Hematopoietic multipotent progenitor cell treated with erythropoietin and hydrocortisone succinate and interleukin-3 and kit ligand, for 6 days (in vitro differentiated cells): Measurements from ENCODE around the gene NXN.

Source experiments
- DNase-seq: peaks from one replicate; pipeline ENCODE4 v3.0.0-alpha.2; 2015

Gene NXN

DNA sequence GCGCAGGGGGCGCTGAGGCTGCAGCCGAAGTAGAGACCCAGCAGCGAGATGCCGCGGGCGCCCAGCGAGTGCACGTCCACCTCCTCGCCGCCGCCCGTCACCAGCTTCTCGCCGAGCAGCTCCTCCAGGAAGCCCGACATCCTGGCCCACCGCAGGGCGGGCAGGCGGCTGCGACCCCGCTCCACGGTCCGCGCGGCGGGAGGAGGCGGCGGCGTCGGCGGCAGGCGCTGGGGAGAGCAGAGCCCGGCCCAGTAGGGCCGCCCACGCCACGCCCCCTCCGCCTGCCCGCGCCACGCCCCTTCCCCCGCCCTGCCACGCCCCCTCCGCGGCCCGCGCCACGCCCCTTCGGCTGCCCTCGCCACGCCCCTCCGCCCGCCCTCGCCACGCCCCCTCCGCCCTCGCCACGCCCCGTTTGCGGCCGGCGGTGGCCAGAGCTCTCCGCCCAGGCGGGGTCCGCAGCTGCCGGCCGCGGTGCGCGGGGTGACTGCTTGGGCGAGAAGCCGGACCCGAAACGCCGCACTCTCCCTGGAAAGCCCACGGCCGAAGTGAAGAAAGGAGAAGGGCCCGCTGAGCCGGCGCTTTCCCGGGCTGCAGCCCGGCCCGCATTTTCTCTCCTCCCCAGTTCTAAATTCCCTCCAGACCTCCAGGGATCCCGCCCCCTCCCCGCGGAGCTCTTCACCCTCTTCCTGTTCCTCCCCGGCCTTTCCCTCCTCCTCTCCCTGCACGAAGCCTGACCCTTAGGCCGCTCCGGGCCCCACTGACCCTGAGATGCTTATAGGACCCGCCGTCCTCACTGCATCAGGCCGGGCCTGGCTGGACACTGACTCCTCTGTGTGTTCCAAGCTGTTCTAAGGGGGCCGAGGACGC, at the start of gene NXN:
Gene NXN, minus strand, starts transcription at position 238 of the 867 bp plus-strand sequence.
- DNase-seq = peak; percentile 87

DNA sequence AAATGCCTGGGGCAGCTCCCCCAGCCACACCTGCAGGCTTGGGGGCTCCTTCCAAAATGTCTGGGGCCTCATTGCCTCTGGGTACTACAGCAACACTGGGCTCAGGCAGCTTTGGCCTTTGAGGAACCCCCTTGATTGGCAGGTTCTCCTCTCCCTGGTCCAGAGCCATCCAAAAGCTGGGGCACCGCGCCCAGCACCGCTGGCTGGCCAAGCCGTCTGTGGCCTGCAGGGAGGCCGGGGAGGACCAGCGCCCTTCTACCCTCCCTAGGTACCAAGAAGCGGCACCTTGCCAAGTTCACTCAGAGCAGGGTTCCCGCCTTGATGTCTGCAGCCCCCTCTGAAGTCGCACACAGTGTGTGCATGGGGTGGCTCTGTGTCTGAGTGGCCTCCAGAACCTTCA, 47.5 kb upstream of the NXN start:
- DNase-seq = no peak

DNA sequence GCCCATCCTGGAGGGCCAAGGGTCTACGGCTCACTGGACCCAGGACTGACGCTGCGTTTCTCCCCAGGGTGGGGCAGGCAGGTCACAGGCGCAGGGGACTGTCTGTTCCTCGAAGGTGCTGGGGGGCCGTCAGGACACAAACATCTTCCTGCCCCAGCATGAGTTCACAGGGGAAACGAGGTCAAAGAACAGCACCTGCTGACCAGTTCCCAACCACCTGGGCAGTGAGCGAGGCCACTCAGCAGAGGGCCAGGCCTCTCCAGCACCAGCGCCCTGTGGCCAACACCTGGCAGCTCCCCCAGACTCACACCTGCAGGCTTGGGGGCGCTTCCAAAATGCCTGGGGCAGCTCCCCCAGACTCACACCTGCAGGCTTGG, 47.0 kb upstream of the NXN start:
- DNase-seq = no peak

DNA sequence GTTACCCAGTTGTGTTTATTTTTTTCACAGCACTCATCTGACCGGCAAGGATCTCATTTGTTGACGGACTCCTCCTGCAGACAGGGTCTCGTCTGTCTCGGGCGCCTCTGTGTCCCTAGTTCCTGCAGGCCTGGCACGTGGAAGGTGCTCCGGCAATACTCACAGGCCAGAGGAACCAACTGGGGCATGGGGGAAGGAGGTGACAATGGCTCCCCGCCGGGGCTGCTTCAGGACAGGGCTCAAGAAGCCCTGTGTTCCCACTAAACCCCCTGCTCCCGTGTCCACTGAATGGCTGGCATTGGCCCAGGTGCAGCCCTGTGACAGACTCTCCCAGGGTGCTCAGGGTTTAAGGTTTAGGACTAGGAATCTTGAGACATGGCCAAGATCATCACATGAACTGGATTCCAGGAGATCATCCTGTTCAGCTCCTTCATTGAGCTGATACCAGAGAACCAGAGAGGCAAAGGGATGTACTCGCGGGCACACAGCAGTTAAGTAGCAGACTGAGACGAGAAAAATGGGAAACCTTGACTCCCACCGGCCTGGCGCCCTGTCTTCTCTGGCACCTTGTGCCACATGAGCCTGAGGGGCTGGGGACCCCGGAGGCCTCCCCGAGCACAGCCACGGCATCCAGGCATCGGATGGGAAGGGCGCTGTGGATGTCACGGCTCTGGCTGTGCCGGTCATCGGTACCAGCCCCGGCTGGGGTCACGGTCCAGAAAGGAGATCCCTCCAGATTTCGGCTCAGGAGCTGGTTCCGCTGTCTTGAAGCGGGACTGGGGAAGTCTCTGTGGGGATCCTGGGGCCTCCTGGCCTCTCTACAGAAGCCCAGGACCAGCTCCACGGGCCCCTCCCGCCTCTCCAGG, 46.4 kb upstream of the NXN start:
- DNase-seq = no peak

DNA sequence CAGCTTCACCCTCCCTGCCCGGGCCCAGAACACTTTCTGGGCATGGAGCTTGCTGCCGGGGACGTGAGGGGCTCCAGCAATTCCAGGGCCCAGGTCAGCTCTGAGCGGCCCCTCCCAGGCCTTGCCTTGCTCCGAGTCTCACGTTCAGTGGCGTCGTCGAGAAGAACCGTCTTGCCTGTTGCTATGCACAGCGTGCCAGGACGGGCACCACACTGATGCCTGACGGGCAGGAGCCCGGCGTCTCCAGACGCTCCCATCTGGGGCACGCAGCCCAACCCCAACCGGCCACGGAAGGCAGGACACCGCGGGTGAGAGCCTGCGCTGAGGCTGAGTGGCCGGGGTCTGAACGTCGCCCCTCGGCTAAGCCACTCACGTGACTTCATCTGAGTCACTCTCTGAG, 44.5 kb upstream of the NXN start:
- no peak for DNase-seq

DNA sequence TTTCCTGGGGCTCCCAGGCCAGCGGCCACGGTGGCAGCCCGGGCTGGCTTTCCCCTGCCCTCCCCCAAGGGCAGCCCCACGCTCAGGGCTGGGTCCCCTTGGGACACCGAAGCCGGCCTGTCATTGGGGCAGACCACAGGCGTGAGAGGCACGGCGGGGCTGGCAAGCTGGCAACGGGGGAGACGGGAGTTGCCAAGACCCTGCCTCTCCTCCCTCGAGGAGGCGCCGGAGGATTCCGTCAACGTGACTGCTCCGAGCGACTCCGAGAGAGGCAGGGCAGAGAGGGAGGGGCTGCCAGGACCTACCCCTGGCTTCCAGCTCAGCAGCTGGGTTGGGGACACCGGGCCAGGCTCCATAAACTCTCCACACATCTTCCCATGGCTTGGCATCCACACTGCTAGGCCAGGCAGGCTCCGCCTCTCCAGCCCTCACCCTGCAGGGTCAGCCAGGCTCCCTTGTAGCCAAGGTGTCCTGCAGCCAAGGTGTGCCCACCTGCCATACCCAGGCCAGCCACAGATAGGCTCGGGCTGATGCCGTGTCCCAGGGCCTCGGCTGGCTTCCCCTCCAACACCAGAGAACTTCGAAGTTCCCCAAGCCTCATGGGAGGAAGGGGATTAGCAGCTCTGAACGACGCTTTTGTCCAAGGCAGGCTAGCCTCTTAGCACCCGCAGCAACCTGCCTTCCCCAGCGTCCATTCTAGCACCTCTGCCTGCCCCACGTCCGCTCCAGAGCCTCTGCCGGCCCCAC, 42.9 kb upstream of the NXN start:
- DNase-seq = no peak

DNA sequence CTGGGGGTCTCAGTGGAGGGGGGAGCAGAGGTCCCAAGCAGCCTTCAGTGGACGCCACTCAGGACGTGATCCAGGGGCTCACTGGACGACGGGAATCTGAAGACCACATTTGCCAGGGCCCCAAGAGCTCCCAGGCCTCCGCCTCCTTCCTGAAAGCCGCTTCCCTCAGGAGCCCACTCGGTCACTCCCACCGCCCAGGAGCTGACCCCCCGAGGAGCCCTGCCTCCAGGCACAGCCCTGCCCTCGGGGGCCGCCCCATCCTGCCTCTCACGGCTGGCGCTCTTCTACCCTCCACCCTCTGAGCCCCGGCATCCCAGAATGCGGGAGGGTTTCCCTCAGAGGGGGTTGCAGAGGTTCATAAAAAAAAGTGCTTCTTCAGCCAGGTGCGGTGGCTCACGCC, 41.6 kb upstream of the NXN start:
- DNase-seq = no peak

DNA sequence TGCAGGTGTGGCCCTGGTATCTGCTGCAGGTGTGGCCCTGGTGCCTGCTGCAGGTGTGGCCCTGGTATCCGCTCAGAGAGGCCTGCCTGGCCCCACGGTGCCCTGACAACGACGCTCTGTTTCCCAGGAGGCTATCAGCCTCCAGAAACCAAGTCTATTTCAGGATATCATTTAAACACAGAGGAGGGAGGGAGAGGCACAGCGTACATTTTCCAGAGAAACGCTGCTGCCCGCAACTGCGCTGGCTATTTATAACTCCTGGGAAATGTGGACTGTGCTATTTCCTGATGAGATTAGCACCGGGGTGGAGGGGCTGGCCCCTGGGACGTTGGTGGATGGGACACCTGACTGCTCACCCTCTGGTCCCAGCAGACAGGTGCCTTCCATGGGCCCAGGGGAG, 39.9 kb upstream of the NXN start:
- no peak for DNase-seq

DNA sequence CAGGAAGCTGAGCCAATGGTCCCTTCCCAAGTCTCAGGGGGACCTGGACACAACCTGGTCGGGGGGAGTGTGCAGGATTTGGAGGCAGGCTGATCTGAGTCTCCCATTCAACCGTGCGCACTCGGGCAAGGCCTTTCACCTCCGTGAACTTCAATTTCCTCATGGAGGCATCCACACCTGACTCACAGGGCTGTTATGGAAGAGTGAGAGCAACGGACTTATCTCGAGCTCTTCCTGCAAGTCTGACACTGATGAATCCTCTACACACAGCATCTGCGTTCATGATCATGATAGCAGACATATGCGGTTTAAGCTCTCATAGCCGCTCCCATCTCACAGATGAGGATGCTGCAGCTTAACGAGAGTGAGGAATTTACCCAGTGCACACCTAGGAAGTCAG, 39.0 kb upstream of the NXN start:
- DNase-seq = no peak

DNA sequence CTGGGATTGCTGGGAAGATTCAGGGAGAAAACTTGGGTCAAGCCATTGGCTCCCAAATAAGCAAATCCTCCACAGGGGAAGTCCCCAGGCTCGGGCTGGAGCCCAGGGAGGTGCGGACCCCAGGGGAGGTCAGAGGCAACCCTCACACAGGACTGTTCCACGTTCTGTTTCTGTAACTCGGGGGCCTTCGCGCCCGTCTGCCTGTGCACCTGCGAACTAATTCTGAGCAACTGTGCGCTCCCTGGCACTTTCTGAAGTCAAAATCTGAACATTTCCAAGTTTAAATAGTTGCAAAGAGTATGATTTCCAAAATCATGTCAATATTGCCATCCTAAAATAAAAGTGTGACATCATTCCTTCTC, 34.1 kb upstream of the NXN start:
- DNase-seq = no peak

DNA sequence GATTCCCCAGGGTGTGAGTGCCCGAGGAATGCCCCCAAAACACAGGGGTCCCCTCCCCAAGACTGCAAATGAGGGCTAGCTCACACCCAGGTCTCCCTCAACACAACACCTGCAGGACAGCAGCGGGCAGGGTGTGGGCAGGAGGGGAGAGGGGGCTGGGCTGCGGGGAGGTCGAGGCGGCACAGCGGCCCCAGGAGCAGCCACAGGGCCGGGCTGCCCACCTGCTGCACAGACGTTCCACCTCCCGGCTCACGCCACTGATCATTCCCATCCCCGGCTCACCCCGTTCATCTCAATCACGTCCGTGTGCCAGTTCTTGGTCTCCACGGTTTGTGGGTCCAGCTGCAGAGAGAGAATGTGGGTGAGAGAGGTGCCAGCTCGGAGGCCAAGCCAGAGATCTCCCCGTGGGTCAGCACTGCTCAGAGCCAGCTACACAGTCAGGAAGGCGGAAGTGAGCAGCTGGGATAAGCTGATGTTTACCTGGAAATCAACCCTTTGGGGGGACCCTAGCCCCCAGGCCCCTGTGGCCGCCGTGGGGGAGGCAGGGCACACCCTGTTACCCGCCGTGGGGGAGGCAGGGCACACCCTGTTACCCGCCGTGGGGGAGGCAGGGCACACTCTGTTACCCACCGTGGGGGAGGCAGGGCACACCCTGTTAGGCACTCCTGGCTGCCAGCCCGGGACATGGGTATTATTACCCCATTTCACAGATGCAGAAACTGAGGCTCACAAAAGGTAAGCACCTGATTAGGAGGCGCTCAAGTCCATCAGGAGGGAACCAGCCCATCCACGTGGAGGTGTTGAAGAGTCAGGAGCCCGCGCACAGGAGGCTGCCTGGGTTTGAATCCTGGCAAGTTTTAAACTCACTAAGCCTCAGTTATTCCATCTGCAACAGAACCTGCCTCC, 33.5 kb upstream of the NXN start:
- no peak for DNase-seq

DNA sequence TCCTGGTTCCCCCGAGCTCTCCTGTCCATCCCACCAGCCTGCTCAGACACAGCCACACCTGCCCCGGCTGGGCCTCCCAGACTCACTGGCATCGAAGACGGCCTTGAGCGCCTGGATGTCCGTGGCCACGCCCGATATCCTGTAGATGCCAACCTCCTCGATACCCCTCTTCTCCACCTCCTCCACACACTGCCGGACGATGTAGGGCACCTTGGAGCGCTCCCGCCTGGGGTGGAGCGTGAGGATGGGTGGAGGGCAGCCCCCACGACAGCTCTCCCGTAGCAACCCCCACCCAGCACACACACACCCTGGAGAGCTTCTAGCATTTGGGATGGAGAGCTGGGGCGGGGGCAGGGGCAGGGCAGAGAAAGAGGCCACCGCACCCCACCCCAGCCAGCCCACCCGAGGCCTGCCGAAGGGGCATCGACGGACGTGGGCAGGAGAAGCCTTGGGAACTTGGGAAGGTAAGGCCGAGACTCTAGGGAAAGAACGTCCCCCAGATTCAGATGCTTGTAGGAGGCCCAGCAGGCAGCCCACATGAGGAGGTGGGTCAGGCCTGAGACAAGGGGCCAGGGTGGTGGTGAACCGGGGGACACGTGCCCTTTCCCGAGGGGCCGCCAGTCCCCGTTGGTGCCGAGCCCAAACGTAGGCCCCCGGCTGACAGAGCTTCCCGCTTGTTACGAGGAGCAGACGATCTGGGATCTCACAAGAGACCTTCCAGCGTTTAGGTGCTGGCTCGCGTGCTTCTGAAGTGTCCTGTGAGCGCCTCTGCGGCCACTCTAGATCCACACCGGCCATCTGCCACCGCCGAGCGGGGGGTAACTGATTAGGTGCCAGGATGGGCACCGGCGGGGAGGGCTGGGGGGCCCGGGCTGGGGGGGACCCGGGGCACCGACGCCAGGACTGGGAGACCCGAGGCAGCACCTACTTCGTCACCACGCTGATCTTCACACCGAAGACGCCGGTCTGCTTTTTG, 32.5 kb upstream of the NXN start:
- DNase-seq = no peak

DNA sequence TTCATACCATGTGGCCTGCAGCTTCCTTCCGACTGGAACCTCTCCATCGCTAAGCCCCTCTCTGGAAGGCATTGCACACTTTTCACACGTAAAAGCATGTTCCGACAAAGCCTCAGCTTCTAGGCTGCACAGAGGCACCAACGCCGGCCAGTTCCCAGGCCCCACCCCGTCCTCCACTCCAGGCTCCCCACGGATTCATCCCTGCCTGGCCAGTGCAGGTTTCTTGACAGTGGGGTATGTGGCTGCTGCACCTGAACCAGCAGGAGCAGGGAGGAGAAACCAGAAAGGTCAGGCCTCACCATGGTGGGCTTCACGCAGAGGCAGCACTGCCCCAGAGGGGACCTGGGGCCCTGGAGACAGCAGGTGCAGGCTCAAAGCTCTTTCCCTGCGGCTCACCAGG, 31.6 kb upstream of the NXN start:
- DNase-seq = no peak

DNA sequence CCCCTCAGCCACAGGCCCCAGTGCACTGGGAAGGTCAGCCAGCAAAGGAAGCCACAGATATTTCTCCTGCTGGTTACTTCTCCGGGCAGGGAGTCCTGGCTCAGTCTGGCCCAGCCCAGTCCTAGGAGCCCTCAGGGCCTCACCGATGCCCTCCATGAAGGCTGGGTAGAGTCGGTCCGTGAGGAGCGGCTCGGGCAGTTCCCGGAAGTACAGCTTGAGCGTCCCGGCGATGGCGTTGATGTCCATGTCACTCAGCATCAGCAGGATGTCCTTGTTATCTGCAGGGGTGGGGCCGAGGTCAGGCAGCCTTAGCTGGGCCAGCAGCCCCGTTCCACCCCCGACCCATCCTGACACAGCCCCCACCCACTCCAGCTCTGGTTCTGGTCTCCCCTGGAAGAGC, 31.0 kb upstream of the NXN start:
- DNase-seq = no peak

DNA sequence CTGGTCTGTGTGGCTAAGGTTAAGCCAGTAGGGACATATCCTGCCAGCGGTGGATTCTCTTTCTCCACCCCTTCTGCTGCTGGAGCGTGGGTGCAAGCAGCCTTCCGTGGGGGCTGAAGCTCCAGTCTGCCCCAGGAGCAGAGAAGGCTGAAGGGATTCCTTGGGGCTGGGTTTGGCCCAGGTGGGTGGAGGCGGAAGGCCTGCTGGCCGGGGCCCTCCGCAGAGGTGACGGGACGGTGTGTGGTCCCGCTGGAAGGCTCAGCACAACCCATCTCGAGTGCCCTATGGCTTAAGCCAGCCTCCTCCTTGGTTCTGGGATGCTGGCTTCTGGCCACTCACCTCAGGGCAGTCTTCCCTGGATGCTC, 30.5 kb upstream of the NXN start:
- no peak for DNase-seq

DNA sequence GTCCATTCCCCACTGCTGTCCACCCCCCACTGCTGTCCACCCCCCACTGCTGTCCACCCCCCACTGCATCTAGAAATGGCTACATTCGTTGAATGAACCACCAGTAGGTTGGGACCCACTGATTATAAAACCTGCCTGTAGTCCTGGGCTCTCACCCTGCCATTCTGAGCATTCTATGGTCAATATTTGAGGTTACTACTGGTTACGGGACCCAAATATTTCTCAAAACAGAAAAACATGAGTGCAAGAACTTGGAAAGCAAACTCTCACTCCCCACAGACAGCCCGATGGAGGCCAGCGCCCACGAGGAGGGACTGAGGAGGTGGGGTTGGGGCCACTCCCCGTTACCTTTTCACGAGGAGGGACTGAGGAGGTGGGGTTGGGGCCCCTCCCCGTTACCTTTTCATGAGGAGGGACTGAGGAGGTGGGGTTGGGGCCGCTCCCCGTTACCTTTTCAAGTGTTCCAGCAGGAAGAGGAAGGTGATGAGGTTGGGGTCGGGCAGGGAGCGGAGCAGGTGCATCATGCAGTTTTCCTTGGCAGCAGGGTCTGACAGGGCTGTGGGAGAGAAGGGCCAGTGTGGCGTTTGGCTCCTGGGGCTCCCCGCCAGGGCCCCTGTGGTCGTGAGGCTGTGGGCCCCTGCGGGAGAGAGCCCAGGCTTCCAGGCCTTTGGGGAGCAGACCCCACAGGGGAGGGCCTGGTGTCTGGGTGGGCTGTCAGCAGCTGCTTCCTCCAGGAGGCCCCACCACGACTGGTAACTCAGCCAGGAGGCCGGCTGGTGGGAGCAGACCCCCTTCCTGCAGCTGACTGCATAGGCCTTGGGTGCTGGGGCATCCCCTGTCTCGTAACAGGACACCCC, 29.9 kb upstream of the NXN start:
- DNase-seq = no peak

DNA sequence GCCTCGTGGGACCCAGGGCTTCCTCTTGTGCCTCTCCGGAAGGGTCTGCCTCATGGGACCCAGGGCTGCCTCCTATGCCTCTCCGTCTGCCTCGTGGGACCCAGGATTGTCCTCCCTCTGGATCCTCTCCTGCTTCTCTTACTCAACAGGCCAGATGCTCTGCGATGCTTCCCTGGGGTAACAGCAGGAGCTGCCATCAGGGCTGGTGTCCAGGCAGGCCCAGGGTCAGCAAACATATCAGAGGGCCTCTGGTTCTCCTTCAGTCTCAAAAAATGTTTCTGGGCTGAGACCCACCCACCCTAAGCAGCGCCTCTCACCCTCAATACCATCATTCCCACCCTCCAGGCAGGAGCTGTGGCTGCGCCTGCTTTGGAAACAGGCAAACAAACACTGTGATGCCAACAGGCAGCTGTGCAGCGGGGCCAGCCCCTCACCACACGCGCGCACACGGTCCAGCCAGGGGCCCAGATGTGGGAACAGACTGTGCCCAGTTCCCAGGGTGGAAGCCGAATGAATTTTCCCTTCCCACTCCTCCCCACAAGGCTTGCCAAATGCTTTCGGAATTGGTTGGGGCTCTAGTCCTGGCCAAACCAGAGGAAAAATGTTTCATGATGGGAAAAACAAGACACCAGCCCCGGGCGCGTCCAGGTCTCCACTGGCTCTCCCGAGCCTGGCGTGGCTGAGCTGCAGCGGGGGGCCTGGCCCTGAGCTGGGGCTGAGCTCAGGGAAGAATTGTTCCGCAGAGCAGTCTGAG, 28.6 kb upstream of the NXN start:
- no peak for DNase-seq

DNA sequence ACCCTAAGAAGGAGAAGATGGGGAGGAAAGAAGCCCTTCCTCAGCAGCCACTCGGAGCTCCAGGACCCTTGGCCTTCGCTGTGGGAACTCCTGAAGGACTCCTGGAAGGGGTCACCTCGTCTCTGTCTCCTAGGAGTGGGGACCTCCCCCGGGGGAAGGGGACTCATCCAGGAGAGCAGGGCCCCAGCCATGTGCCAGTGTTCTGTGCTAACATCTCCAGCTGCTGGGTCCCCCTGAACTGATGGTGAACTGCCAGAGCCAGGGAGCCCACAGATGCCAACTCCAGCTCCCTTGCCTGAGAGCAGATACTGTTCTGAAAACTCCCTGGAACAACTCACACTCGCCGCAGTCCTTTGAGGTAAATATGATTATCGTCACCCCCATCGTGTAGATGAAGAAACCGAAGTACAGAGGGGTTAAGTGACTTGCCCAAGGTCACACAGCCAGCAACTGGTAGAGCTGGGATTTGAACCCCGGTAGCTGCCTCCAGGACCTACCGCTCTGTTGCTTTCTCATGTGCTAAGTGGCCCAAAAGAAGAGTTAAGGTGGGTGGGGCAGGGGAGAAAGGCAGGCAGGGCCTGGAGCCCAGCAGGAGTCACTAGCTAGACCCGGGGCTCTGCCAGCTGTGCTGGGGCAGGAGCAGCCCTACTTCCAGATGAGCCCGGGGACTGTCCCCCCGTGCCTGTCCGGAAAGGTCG, 27.9 kb upstream of the NXN start:
- DNase-seq = no peak

DNA sequence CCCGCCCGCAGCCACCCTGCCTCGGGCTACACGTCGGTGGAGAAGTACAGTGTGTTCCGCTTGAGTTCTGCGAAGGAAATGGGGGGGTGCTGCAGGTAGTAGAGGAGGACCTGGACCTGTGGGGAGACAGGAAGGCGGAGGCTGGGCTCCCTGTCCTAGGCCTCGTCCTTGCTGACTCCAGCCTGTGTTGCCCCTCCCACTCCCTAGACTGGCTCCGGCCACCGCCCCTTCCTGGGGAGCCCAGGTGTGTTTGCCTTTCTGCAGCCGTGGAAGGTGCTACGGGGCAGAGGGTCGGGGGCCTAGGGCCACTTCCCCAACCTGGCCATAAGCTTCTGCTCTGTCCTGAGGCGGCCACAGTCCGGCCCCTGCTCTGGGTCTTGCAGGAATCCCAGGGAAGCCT, 26.5 kb upstream of the NXN start:
- DNase-seq = no peak
